Measurements from ENCODE around the gene DPF3.

DNA sequence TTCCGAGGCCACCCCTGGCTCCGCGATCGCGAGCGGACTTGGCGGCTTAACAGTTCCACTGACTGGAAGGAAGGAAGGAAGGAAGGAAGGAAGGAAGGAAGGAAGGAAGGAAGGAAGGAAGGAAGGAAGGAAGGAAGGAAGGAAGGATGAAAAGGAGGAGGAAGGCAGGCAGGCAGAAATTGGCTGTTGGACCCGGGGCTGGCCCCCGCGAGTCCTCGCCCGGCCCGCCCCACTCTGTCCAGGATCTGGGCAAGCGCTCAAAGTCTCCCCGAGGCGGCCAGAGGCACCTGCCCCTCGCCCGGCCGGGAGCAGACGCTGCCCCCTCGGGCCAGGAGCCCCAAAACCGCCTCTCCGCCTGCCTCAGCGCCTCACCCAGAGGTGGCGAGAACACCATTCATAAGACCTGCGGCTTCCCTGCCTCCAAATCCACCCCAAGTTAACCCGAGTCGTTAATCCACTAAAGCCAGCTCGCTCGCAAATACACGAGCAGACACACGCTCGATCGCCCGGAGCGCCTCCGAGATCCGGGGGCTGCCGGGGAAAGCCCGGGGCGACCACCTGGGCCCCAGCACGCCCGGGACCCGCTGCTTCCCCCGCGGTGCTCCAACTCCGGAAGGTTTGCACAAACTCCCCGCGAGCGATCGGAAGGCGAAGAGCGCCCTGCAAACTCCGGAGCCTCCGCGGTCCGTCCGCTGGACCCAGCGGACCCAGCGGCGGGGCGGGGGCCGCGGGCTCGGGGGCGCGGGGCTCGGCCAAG lies 844 bp downstream of the DPF3 start:
- TF ChIP-seq CTCF (IDR thresholded peaks at IDR 0.05; ENCODE audit: low read depth, low read length, poor library complexity, severe bottlenecking) (no peak), EZH2phosphoT487 (IDR thresholded peaks at IDR 0.05; ENCODE audit: borderline replicate concordance, low read length) (peak; percentile 75; the same call in 1 of the 2 replicates)
